ENCODE measurements around the gene SPG7. TPM values are rescaled to one million over a fixed set of nuclear protein-coding genes. Genes with fewer than 3 reads are reported as not detected.

Gene SPG7
- polyA plus RNA-seq, 4 donors: 80.0 to 142 (median 110) TPM

- DNase-seq (ENCODE audit: low read depth in 4 of 4, low spot score in 2 of 4): no peak
Measured at GRCh38 chr16:89545044-89545830, 37.0 kb downstream of the SPG7 start.

- DNase-seq (ENCODE audit: low read depth in 4 of 4, low spot score in 2 of 4): peak in 1 of 4 donors; percentile 16
Measured at GRCh38 chr16:89545831-89546574, 37.8 kb downstream of the SPG7 start.

GRCh38 chr16:89546781-89547180 lies 38.6 kb downstream of the SPG7 start:
- DNase-seq (ENCODE audit: low read depth in 4 of 4, low spot score in 2 of 4): no peak

- no peak for DNase-seq (ENCODE audit: low read depth in 4 of 4, low spot score in 2 of 4)
Measured at GRCh38 chr16:89547291-89547690, 39.1 kb downstream of the SPG7 start.

GRCh38 chr16:89547860-89548259 lies 39.7 kb downstream of the SPG7 start:
- no peak for DNase-seq (ENCODE audit: low read depth in 4 of 4, low spot score in 2 of 4)

GRCh38 chr16:89548344-89549006 lies 40.3 kb downstream of the SPG7 start:
- DNase-seq (ENCODE audit: low read depth in 4 of 4, low spot score in 2 of 4): no peak

GRCh38 chr16:89549007-89549700 lies 41.0 kb downstream of the SPG7 start:
- DNase-seq (ENCODE audit: low read depth in 4 of 4, low spot score in 2 of 4): no peak

GRCh38 chr16:89550421-89551007 lies 42.3 kb downstream of the SPG7 start:
- no peak for DNase-seq (ENCODE audit: low read depth in 4 of 4, low spot score in 2 of 4)

GRCh38 chr16:89552329-89552728 lies 44.1 kb downstream of the SPG7 start:
- no peak for DNase-seq (ENCODE audit: low read depth in 4 of 4, low spot score in 2 of 4)

- no peak for DNase-seq (ENCODE audit: low read depth in 4 of 4, low spot score in 2 of 4)
Measured at GRCh38 chr16:89552913-89553312, 44.7 kb downstream of the SPG7 start.

GRCh38 chr16:89553733-89554132 lies 45.5 kb downstream of the SPG7 start:
- DNase-seq (ENCODE audit: low read depth in 4 of 4, low spot score in 2 of 4): no peak

- no peak for DNase-seq (ENCODE audit: low read depth in 4 of 4, low spot score in 2 of 4)
Measured at GRCh38 chr16:89554343-89554742, 46.1 kb downstream of the SPG7 start.

GRCh38 chr16:89555265-89555664 lies 47.1 kb downstream of the SPG7 start:
- no peak for DNase-seq (ENCODE audit: low read depth in 4 of 4, low spot score in 2 of 4)

- no peak for DNase-seq (ENCODE audit: low read depth in 4 of 4, low spot score in 2 of 4)
Measured at GRCh38 chr16:89555780-89556179, 47.6 kb downstream of the SPG7 start.

GRCh38 chr16:89556750-89557689 lies 48.8 kb downstream of the SPG7 start:
- no peak for DNase-seq (ENCODE audit: low read depth in 4 of 4, low spot score in 2 of 4)

GRCh38 chr16:89557690-89558490 lies 49.7 kb downstream of the SPG7 start:
- DNase-seq (ENCODE audit: low read depth in 4 of 4, low spot score in 2 of 4): no peak

- peak; percentile 85 to 93 (median 88) for DNase-seq (ENCODE audit: low read depth in 4 of 4, low spot score in 2 of 4)
Measured at GRCh38 chr16:89560378-89561141, 52.4 kb downstream of the SPG7 start, which contains the start of gene RPL13. Gene RPL13, plus strand, starts transcription at chr16:89560682. Its CDS starts 278 bp downstream, at chr16:89560960.
